Neural progenitor cell (in vitro differentiated cells): ENCODE data around the gene CLCN6. TPM values are rescaled to one million over a fixed set of nuclear protein-coding genes. Genes with fewer than 3 reads are reported as not detected.
"Not testable (repeated sequence)": the region's sequence is repeated elsewhere in the genome, so short reads cannot be mapped to it uniquely, and the experiment has no call there.

Source experiments
- DNase-seq: peaks from one replicate; pipeline ENCODE4 v3.0.0-alpha.2; 2016; ENCODE audit warnings: low spot score
- H2AFZ ChIP-seq: fragments of 200-600 bp; sonication (generic); replicated peaks from 2 replicates; pipeline ENCODE4 v1.6.1; 2016; ENCODE audit warnings: antibody characterized with exemption
- H3F3A ChIP-seq: fragments of 200-600 bp; sonication (generic); 2 replicates; pipeline ENCODE4 v1.6.1; 2016; ENCODE audit warnings: antibody characterized with exemption, low read depth
- H3K27ac ChIP-seq: fragments of 200-600 bp; sonication (generic); 2 replicates; pipeline ENCODE4 v1.5.1; 2016; ENCODE audit warnings: mild to moderate bottlenecking
- H3K27me3 ChIP-seq: fragments of 200-600 bp; sonication (generic); 2 replicates; pipeline ENCODE4 v1.6.1; 2016; ENCODE audit warnings: mild to moderate bottlenecking, moderate library complexity
- H3K36me3 ChIP-seq: fragments of 200-600 bp; sonication (generic); 2 replicates; pipeline ENCODE4 v1.5.1; 2016
- H3K4me1 ChIP-seq: fragments of 200-600 bp; sonication (generic); 2 replicates; pipeline ENCODE4 v1.6.1; 2016; ENCODE audit warnings: mixed run types
- H3K4me2 ChIP-seq: fragments of 200-600 bp; sonication (generic); 2 replicates; pipeline ENCODE4 v1.6.1; 2016
- H3K4me3 ChIP-seq: fragments of 200-600 bp; sonication (generic); 2 replicates; pipeline ENCODE4 v1.5.1; 2016
- H3K79me2 ChIP-seq: fragments of 200-600 bp; sonication (generic); 2 replicates; pipeline ENCODE4 v1.6.1; 2016; ENCODE audit warnings: low read depth
- H3K9ac ChIP-seq: fragments of 200-600 bp; sonication (generic); 2 replicates; pipeline ENCODE4 v1.6.1; 2016
- H3K9me3 ChIP-seq: fragments of 200-600 bp; sonication (generic); 2 replicates; pipeline ENCODE4 v1.5.1; 2016; ENCODE audit warnings: low read depth
- H4K20me1 ChIP-seq: fragments of 200-600 bp; sonication (generic); 2 replicates; pipeline ENCODE4 v1.6.1; 2016; ENCODE audit warnings: low read depth
- H3K27ac Mint-ChIP-seq: 3 replicates; pipeline ENCODE4 v1.8.0; 2021; ENCODE audit warnings: mixed read lengths
- H3K27me3 Mint-ChIP-seq: 2 replicates; pipeline ENCODE4 v1.8.0; 2022; ENCODE audit warnings: low read depth, mild to moderate bottlenecking, inconsistent platforms, moderate library complexity, mixed read lengths; ENCODE audit not compliant: insufficient read depth
- H3K36me3 Mint-ChIP-seq: 3 replicates; pipeline ENCODE4 v1.8.0; 2021; ENCODE audit warnings: mixed read lengths
- H3K4me1 Mint-ChIP-seq: 3 replicates; pipeline ENCODE4 v1.8.0; 2021; ENCODE audit warnings: mixed read lengths
- H3K4me3 Mint-ChIP-seq: 3 replicates; pipeline ENCODE4 v1.8.0; 2021; ENCODE audit warnings: mild to moderate bottlenecking, moderate library complexity, mixed read lengths
- H3K9me3 Mint-ChIP-seq: 3 replicates; pipeline ENCODE4 v1.8.0; 2020; ENCODE audit warnings: mixed read lengths
- EZH2 ChIP-seq: fragments of 200-600 bp; sonication (generic); IDR thresholded peaks from 2 replicates; pipeline ENCODE4 v1.6.1; 2017; ENCODE audit warnings: antibody characterized with exemption, mild to moderate bottlenecking, moderate library complexity
- EZH2phosphoT487 ChIP-seq: fragments of 200-600 bp; sonication (generic); IDR thresholded peaks from 2 replicates; pipeline ENCODE4 v1.6.1; 2017; ENCODE audit warnings: antibody characterized with exemption
- total RNA-seq: library from RNA; depleted of rRNA; stranded (reverse); fragments of >200 nt; gene quantifications from 2 replicates; pipeline ENCODE4 v1.2.3, GENCODE V29; 2015; ENCODE audit warnings: low replicate concordance
- TF ChIP-seq, protein P1 (sequence below): fragments of 200-600 bp; sonication (generic); IDR thresholded peaks from 2 replicates; pipeline ENCODE4 v1.5.1; 2017; ENCODE audit warnings: antibody characterized with exemption, mild to moderate bottlenecking

CLCN6 gene
- total RNA-seq, 1 donor from 2014 or later = 10.3 TPM

DNA sequence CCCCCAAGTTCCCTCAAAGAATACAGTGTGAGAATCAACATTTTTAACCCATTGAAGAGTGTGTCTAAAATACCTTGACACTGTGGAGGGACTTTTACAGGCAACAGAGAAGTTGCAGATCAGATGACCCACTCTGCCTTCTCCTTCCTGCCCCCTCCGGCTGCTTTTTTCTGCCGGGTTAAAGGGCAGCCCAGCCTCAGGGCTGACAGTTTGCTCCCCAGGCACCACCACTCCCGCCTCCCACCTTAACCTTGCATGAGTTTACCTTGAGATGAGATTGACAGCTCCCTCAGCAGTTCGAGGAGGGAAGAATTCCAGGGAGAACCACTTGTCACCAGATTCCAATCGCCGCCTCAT, 3.4 kb upstream of the CLCN6 start:
- no peak overlapping the region for H3K9ac ChIP-seq
- H3F3A ChIP-seq = peaks cover 38% of the 10 kb centered on the region
- Mint-ChIP-seq H3K4me3 (peak overlapping the region; percentile 96), H3K4me1 (peaks cover 51% of the 10 kb centered on the region), H3K36me3 (peaks cover 6% of the 10 kb centered on the region), H3K27me3 (peaks cover 6% of the 10 kb centered on the region), H3K9me3 (no peaks in the 10 kb centered on the region), H3K27ac (peak overlapping the region; percentile 50)
- no peaks in the 10 kb centered on the region for H3K9me3 ChIP-seq
- peaks cover 20% of the 10 kb centered on the region for H4K20me1 ChIP-seq
- no peak for TF ChIP-seq EZH2
- TF ChIP-seq, protein P1, sequence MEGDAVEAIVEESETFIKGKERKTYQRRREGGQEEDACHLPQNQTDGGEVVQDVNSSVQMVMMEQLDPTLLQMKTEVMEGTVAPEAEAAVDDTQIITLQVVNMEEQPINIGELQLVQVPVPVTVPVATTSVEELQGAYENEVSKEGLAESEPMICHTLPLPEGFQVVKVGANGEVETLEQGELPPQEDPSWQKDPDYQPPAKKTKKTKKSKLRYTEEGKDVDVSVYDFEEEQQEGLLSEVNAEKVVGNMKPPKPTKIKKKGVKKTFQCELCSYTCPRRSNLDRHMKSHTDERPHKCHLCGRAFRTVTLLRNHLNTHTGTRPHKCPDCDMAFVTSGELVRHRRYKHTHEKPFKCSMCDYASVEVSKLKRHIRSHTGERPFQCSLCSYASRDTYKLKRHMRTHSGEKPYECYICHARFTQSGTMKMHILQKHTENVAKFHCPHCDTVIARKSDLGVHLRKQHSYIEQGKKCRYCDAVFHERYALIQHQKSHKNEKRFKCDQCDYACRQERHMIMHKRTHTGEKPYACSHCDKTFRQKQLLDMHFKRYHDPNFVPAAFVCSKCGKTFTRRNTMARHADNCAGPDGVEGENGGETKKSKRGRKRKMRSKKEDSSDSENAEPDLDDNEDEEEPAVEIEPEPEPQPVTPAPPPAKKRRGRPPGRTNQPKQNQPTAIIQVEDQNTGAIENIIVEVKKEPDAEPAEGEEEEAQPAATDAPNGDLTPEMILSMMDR = no peak
- no peak for TF ChIP-seq EZH2phosphoT487
- H3K4me2 ChIP-seq = peak overlapping the region; percentile 88
- no peaks in the 10 kb centered on the region for H3K36me3 ChIP-seq
- no peaks in the 10 kb centered on the region for H3K27me3 ChIP-seq
- H3K4me3 ChIP-seq = peak overlapping the region; percentile 51
- H2AFZ ChIP-seq = no peak overlapping the region
- DNase-seq = peak; percentile 9
- H3K79me2 ChIP-seq = peaks cover 26% of the 10 kb centered on the region
- no peak overlapping the region for H3K27ac ChIP-seq
- peaks cover 36% of the 10 kb centered on the region for H3K4me1 ChIP-seq

DNA sequence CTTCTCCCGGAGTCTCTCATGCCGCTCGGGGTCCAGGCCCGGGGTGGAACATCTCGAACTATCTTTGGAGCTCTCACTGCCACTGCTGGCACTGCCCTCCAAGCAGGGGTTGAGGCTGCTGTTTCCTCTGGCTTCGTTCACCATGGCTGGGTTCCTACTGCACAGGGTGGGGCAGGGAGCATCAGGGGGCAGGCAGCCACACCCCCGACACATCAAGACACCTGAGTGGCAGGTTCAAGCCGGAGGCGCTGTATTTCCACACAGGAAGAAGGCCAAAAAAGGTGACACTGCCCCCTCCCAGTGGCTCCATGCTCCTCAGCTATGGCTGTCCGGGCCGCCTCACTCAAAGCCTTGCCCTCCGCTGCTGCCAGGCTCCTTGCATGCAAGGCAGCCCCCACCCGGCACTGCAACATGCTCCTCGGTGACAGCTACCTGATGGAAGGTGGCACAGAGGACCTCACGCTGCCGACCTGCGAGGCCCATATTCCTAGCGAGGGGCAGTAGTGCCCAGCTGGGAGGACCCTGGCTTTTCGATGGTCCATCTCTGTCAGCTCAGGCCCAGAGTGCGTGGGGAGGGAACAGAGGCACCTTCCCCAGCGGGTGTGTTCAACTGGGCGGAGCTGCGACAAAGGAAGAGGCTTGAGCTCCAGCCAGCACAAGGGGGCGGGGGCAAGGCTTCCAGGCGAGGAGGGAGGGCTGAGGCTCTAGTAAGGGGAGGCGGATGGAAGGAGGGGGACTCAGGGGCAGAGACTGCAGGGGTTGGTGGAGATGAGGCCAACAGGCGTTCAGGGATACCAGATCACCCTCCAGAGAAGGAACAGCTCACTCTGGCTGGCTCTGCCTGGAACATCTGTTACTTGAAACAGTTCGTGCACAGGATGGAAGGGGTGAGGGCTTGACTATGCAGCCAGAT, 2.8 kb upstream of the CLCN6 start:
- peaks cover 57% of the 10 kb centered on the region for H3K4me1 Mint-ChIP-seq
- Histone ChIP-seq H3K4me1 (peaks cover 40% of the 10 kb centered on the region), H3K4me3 (peak overlapping the region; percentile 51), H3K9ac (no peak overlapping the region), H3K79me2 (peaks cover 32% of the 10 kb centered on the region), H3K4me2 (peak overlapping the region; percentile 88), H3K36me3 (peaks cover 1% of the 10 kb centered on the region), H3K9me3 (no peaks in the 10 kb centered on the region), H3K27ac (no peak overlapping the region), H3F3A (peaks cover 38% of the 10 kb centered on the region), H3K27me3 (no peaks in the 10 kb centered on the region), H4K20me1 (peaks cover 23% of the 10 kb centered on the region), H2AFZ (peak overlapping the region; percentile 51)
- peak overlapping the region; percentile 92 for H3K27ac Mint-ChIP-seq
- peaks cover 11% of the 10 kb centered on the region for H3K36me3 Mint-ChIP-seq
- H3K9me3 Mint-ChIP-seq = no peaks in the 10 kb centered on the region
- DNase-seq = peak; percentile 95
- H3K27me3 Mint-ChIP-seq = peaks cover 5% of the 10 kb centered on the region
- peak overlapping the region; percentile 96 for H3K4me3 Mint-ChIP-seq
- TF ChIP-seq EZH2 = no peak
- TF ChIP-seq EZH2phosphoT487 = no peak
- TF ChIP-seq, protein P1 = no peak

DNA sequence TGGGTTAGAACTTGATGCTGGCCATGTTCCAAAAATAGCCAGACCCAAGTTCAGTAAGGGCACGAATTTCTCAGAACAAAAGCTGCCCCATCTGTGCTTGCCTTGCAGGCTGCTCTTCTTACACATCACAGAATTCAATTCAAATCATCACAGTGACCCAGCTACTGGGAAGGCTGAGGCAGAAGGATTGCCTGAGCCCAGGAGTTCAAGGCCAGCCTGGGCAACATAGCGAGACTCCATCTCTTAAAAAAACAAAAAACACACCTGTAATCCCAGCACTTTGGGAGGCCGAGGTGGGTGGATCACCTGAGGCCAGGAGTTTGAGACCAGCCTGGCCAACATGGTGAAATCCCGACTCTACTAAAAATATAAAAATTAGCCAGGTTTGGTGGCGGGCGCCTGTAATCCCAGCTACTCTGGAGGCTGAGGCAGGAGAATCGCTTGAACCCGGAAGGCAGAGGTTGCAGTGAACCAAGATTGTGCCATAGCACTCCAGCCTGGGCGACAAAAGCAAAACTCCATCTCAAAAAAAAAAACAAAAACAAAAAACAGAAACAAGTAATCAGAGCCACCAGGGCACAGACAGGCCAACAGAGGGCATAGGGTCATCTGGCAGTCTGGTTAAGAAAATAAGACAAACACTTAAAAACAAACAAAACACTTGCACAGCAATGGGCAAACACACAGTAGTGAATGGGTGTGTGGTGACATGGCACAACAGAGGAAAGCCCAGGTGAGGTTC, 1.9 kb upstream of the CLCN6 start:
- peaks cover 38% of the 10 kb centered on the region for H3F3A ChIP-seq
- H3K36me3 ChIP-seq, H3K9me3 Mint-ChIP-seq, H3K27me3 Mint-ChIP-seq, DNase-seq, H3K27me3 ChIP-seq, H2AFZ ChIP-seq, H3K9ac ChIP-seq, H3K9me3 ChIP-seq, H3K27ac ChIP-seq: not testable (repeated sequence)
- peak overlapping the region; percentile 78 for H3K4me3 ChIP-seq
- Mint-ChIP-seq H3K4me3 (peak overlapping the region; percentile 96), H3K36me3 (peaks cover 12% of the 10 kb centered on the region), H3K27ac (peak overlapping the region; percentile 92), H3K4me1 (peaks cover 60% of the 10 kb centered on the region)
- H3K4me1 ChIP-seq = peaks cover 40% of the 10 kb centered on the region
- peaks cover 41% of the 10 kb centered on the region for H3K79me2 ChIP-seq
- peaks cover 27% of the 10 kb centered on the region for H4K20me1 ChIP-seq
- H3K4me2 ChIP-seq = peak overlapping the region; percentile 88
